ENCODE measurements around the gene DNM1.

Gene DNM1

DNA sequence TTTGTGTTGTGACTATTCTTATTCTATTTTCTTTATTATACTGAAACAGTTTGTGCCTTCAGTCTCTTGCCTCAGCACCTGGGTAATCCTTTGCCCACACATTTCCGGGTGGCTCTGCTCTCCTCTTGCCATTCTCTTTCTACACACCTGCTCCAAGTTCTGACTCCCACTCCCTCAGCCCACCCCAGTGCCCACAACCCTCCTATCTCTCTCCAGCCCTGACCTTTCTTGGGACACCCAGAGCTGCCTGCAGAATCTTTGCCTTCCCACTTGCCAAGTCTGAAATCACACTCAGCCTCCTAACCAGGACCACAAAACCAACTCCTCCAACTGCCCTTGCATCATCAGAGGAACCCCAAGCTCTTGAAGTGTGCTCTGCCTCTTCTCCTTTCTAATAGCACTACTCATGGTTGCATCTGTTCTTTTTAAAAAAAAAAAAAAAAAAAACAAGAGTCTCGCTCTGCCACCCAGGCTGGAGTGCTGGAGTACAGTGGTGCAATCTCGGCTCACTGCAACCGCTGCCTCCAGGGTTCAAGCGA, 77.0 kb downstream of the DNM1 start:
- DNase-seq = no peak

DNA sequence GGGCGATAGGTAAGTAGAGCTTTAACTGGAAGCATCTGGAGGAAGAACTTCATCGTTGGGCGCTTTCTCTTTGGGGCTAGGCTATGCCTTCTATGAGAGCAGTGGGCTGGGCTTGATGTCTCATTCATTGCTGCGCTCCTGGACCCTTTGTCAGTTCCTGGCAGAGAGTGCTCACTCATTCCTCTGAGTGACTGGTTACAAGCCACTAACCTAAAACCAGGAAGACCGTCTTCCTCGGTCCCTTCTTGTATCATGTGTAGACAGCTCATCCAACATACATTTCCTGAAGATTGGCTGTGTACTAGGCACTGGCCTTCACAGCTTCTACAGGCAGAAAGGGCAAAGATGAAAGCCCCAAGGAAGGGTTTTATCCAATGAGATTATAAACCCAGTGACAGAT, 79.3 kb downstream of the DNM1 start:
- DNase-seq = no peak

GRCh38 chr9:128285033-128285784, 82.0 kb downstream of the DNM1 start:
- DNase-seq = no peak

DNA sequence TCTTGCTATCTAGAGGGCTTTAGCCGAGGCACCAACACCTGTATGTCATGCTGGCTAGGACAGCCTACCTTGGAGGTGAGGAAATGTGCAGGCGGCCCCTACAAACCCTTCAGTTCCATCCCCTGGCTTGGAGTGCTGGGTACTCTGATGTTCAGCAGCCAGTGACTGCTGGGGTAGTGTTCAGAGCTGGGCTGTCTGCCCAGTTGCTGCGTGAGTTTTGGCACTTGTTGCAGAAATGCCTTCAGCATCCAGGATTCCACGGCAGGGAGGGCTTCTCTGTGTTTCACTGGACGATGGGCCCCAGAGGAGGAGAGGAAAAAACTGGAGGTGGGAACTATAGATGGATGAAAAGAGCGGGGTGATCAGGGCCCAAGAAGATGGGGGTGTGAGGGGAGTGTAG, 83.3 kb downstream of the DNM1 start:
- DNase-seq = no peak

DNA sequence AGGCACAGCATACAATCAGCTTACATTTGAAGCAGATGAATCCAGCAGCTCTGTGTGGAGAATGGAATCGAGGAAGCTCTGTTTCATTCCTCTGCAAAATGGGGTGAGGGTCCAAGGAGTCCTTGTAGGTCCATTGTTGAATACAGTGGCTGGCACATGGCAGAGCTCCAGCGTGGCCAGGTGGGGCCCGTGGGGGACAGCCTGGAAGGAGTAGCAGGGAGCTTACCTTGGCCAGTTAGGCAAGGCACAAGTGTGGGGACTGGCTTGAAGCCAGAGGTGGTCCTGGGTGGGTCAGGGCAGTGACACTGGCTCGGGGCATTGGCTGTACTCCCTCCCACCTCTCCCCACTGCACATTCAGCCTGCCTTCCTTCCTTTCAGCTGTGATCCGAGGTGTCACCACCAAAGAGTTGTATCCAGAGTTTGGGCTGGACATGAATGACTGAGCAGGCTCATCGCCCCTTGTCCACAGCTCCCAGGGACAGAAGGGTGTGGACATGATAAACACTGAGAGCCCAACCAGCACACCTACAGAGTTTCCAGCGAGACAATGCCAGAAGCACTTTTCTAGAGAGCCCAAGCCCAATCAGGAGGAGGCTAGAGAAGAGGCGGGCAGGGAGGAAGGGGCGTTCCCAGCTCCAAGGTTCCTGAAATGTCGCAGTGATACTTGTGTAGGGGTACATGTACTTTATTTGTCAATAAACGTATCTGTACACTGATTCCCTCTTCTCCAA, 85.3 kb downstream of the DNM1 start:
- no peak for DNase-seq

DNA sequence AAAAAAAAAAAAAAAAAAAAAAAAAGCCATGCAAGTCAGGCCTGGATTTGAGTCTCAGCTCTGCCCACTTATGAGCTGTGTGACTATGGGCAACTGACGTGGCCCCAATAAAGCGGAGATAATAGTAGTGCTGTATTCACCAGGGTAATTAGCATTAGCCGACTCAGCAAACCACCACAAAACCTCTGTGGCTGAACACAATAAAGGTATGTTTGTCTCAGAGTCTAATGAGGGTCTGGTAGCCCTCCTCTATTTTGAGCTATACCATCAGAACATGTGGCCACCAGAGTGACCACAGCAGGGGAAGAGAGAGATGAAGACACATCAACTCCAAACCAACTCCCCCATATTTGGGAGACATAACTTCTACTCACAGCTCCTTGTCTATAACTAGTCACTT, 88.8 kb downstream of the DNM1 start:
- no peak for DNase-seq

DNA sequence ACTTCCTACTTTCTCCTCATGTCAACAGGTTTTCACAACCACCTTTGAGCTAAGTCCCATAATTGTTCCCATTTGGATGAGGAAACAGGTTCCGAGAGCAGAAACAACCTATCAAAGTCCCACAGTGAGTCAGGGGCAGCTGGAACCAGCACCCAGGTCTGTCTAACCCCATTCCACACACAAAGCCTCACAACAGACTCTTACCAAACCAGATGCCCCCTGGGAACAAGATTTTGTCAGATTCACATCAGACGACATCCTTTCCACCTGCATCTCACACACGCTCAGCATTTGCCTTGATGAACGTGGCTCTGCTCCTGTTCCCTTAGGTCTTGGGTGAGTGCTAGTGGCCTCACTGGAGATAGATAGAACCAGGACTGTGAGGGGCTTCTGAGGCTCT, 89.9 kb downstream of the DNM1 start:
- no peak for DNase-seq

- DNase-seq = no peak
These were observed 91.0 kb downstream of the DNM1 start for GRCh38 chr9:128294142-128294541.

DNA sequence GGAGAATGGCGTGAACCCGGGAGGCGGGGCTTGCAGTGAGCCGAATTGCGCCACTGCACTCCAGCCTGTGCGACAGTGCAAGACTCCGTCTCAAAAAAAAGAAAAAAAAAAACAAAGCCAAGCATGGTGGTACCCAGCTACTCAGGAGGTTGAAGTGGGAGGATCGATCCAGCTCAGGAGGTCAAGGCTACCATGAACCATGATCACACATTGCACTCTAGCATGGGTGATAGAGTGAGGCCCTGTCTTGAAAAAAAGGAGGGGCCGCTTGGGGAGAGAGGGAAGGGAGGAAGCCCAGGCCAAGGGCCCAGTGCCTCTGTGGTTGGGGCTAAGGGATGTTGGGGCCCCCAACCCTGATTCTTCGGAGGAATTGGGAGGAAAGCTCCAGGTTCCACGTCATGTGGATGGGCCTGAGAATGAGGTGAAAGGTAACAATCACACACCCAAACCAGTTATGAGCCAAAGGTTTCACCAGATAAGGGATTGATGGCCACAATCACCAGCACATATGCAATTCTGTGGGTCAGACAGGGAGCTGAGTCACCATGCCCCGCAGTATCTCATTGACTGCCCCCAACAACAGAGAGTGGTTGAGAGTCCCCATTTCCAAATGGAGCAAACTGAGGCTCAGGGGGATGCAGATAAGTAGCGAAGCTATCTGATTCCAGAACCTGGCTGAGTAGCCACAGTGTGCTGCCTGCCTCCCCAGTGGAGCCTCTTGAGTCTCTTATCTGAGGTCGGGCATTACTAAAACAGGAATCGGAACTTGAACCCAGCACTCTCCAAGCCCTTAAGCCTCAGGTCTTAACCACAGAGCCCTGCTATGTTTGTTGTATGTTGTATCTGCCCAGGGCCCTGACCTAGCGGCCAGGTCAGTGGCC, 93.4 kb downstream of the DNM1 start:
- no peak for DNase-seq

DNA sequence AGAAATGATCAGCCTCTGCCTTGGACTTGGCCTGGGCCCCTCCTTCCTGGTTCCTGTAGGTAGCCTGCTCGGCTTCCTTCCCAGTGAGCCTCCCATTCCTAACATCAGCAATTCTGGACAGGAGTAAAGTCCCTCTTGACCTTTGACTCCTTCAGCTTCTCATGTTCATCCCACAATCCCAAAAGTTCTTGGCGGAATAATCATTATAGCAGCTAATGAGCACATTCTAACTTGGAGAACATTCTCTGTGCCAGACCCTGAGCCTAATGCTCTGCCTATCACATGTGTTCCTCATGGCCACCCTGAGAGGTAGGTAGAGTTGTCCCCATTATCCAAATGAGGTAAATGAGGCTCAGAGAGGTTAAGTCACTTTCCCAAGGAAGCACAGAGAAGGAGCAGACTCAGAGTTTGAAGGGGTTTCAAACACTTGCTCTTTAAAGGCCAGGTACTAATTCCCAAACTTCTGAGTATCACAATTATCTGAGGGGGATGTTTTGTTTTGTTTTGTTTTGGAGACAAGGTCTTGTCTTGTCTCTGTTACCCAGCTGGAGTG, 94.1 kb downstream of the DNM1 start:
- DNase-seq = no peak

DNA sequence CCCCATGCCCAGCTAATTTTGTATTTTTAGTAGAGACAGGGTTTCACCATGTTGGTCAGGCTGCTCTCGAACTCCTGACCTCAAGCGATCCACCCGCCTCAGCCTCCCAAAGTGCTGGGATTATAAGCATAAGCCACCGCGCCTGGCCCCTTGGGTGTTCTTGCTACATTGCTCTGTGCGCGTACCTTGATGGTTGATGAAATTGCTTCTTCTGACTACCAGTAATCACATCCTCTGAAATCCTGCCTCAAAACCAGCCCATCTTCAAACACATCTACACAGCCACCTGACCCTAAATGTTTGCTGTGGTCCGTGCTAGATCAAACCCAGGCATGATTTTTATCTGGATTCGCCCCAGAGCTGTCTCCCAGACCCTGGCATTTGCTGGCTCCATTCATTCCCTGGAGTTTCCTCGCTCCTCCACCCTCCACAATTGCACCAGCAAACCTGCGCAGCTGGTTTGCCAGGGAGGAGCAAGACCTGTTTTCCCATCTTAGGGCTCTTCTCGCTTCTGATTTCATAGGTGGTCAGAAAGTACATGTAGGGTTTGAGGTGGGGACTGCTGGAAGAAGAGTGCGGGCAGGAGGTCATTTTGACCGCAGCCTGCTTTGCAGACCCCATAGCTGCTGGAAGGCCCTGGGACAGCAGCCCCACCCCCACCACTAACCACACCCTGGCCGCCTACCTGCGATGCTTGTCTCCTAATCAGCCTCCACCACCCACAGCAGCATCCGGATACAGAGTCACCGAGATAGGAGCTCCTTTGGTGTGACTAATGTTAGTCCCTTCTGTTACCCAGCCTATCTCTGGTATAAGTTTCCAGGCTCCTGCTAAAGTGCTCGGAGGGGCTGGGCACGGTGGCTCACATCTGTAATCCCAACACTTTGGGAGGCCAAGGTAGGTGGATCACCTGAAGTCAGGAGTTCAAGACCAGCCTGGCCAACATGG, 95.6 kb downstream of the DNM1 start:
- no peak for DNase-seq

DNA sequence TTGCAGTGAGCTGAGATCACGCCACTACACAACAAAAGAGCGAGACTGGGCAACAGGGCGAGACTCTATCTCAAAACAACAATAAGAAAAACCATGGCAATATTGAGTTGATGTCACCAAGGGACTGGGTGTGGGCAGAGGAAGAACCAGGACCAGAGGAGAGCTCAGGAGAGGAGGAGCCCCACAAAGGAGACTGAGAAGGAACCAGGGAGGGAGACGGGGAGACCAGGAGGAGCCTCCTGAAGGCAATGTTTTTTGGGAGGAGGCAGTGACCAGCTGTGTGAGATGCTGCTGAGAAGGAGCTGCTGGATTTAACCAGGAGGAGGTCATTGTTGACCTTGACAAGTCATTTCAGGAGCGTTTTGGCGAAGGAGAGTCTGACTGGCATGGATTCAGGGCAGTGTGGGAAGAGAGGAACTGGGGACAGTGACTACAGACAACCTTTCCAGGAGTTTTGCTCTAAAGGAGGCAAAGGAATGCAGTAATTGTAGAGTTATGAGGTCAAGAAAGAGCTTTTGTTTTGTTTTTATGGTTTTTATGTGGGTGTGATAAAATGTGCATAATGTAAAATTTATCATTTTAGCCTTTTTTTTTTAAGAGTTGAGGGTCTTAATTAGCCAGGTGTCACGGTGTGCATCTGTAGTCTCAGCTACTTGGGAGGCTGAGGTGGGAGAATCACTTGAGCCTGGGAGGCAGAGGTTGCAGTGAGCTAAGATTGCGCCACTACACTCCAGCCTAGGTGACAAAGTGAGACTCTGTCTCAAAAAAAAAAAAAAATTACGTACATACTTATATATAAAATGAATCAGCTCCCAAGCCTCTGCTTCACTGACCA, 101.2 kb downstream of the DNM1 start:
- DNase-seq = no peak
